ENCODE measurements around the gene CCDC85C. TPM values are rescaled to one million over a fixed set of nuclear protein-coding genes. Genes with fewer than 3 reads are reported as not detected.

CCDC85C gene
- total and polyA plus RNA-seq, 2 of the 8 experiments (the other 6 are each of a cell fraction or from before 2014, with no cell fraction given), result 16.8 to 35.8 TPM

GRCh38 chr14:99587460-99588278, 16.3 kb downstream of the CCDC85C start (continued):
- TF ChIP-seq CBX5 (IDR thresholded peaks at IDR 0.05; ENCODE audit: low read depth, low read length) (no peak), MAFK (IDR thresholded peaks at IDR 0.05; ENCODE audit: low read depth, low read length) (no peak), EP300 (IDR thresholded peaks at IDR 0.05; ENCODE audit: borderline replicate concordance in 1 of 2, low read depth in 2 of 2, low read length in 2 of 2) (no peak), SIRT6 (IDR thresholded peaks at IDR 0.05; ENCODE audit: low read length) (no peak), HDAC2 (IDR thresholded peaks at IDR 0.05; ENCODE audit: borderline replicate concordance in 1 of 2, low read depth in 2 of 2, low read length in 2 of 2) (no peak), KDM4A (IDR thresholded peaks at IDR 0.05; ENCODE audit: low read depth, low read length, severe bottlenecking) (no peak), SP1 (IDR thresholded peaks at IDR 0.05; ENCODE audit: low read depth, low read length) (no peak)

All from H1 (cell line).